Liver (tissue), 9 donors: Measurements from ENCODE around the gene RNF217. TPM values are rescaled to one million over a fixed set of nuclear protein-coding genes. Genes with fewer than 3 reads are reported as not detected.

Source experiments
- DNase-seq: peaks from one replicate; pipeline ENCODE4 v3.0.0-alpha.2; 2017; ENCODE audit warnings: low spot score
- H3K27ac ChIP-seq, 2 donors: one replicate each; pipeline ENCODE4 v1.7.0; 2013; ENCODE audit warnings: inconsistent platforms in 2 of 2, low read length in 2 of 2, control low read depth in 1 of 2, low read depth in 1 of 2, mild to moderate bottlenecking in 1 of 2
- H3K27me3 ChIP-seq, 4 donors: one replicate each; pipeline versions ENCODE4 v1.6.1 to v1.7.0; 2013; ENCODE audit warnings: low read length in 3 of 4, inconsistent platforms in 1 of 4, mild to moderate bottlenecking in 1 of 4, moderate library complexity in 1 of 4; ENCODE audit not compliant: control insufficient read depth in 4 of 4, insufficient read depth in 4 of 4
- H3K36me3 ChIP-seq, 4 donors: one replicate each; pipeline versions ENCODE4 v1.6.1 to v1.7.0; 2013; ENCODE audit warnings: low read length in 3 of 4, mild to moderate bottlenecking in 3 of 4, low read depth in 1 of 4, moderate library complexity in 1 of 4; ENCODE audit not compliant: control insufficient read depth in 4 of 4, insufficient read depth in 3 of 4
- H3K4me1 ChIP-seq, 4 donors: one replicate each; pipeline versions ENCODE4 v1.6.1 to v1.7.0; 2013; ENCODE audit warnings: low read length in 3 of 4, mild to moderate bottlenecking in 3 of 4, moderate library complexity in 1 of 4; ENCODE audit not compliant: control insufficient read depth in 4 of 4, insufficient read depth in 4 of 4
- H3K4me3 ChIP-seq, 3 donors: one replicate each; pipeline versions ENCODE4 v1.6.1 to v1.7.0; 2013; ENCODE audit warnings: low read length in 3 of 3, control low read depth in 1 of 3, low read depth in 1 of 3, mild to moderate bottlenecking in 1 of 3
- H3K9ac ChIP-seq, 2 donors: one replicate each; pipeline ENCODE4 v1.7.0; 2013; ENCODE audit warnings: low read length in 2 of 2, mild to moderate bottlenecking in 2 of 2, moderate library complexity in 2 of 2, control low read depth in 1 of 2, low read depth in 1 of 2
- H3K9me3 ChIP-seq, 4 donors: one replicate each; pipeline versions ENCODE4 v1.6.1 to v1.7.0; 2013; ENCODE audit warnings: low read length in 3 of 4; ENCODE audit not compliant: control insufficient read depth in 4 of 4
- EGR1 ChIP-seq, 2 donors: IDR thresholded peaks; 2 replicates each; pipeline ENCODE4 v1.6.1; 2016 to 2018; ENCODE audit warnings: antibody characterized with exemption in 2 of 2, low read depth in 2 of 2
- FOXA1 ChIP-seq: IDR thresholded peaks from 2 replicates; pipeline ENCODE4 v1.6.1; 2016; ENCODE audit warnings: antibody characterized with exemption
- FOXA2 ChIP-seq: IDR thresholded peaks from 2 replicates; pipeline ENCODE4 v1.6.1; 2016; ENCODE audit warnings: antibody characterized with exemption
- GABPA ChIP-seq, 2 donors: IDR thresholded peaks in 1 of 2; conservative IDR thresholded peaks in 1 of 2; 2 replicates each; pipeline ENCODE4 v1.6.1; 2016; ENCODE audit warnings: antibody characterized with exemption in 2 of 2, mild to moderate bottlenecking in 1 of 2, moderate library complexity in 1 of 2
- HNF4A ChIP-seq, 2 donors: conservative IDR thresholded peaks; 2 replicates each; pipeline ENCODE4 v1.6.1; 2016; ENCODE audit warnings: antibody characterized with exemption in 2 of 2, mild to moderate bottlenecking in 2 of 2
- HNF4G ChIP-seq: IDR thresholded peaks from 2 replicates; pipeline ENCODE4 v1.6.1; 2016; ENCODE audit warnings: antibody characterized with exemption
- RAD21 ChIP-seq, 2 donors: IDR thresholded peaks; 2 replicates each; pipeline ENCODE4 v1.6.1; 2016; ENCODE audit warnings: antibody characterized with exemption in 2 of 2, mild to moderate bottlenecking in 2 of 2
- RXRA ChIP-seq, 2 donors: IDR thresholded peaks; 2 replicates each; pipeline ENCODE4 v1.6.1; 2017 to 2018; ENCODE audit warnings: antibody characterized with exemption in 2 of 2, mild to moderate bottlenecking in 1 of 2
- SP1 ChIP-seq: IDR thresholded peaks from 2 replicates; pipeline ENCODE4 v1.6.1; 2018; ENCODE audit warnings: antibody characterized with exemption, mild to moderate bottlenecking
- TAF1 ChIP-seq: conservative IDR thresholded peaks from 2 replicates; pipeline ENCODE4 v1.6.1; 2016; ENCODE audit warnings: antibody characterized with exemption, mild to moderate bottlenecking
- WGBS: extraction: QIAGEN DNeasy Blood & Tissue Kit; methylation state at CpG from one replicate; pipeline ENCODE4 v1.1.7; 2013; 5-methylcytosine and 5-hydroxymethylcytosine counted together
- polyA plus RNA-seq, 2 donors: library from polyadenylated mRNA; stranded (reverse) in 1 of 2; unstranded in 1 of 2; fragments of 200-250 nt in 1 of 2; fragments of >200 nt in 1 of 2; fragmentation: Nextera tagmentation in 1 of 2; extraction: Ambion mirVana in 1 of 2; gene quantifications; one replicate each; pipeline versions ENCODE4 v1.2.1 to v1.2.3, GENCODE V29; 2013 to 2015
- total RNA-seq, 2 donors: library from RNA; depleted of rRNA; stranded (reverse); fragments of >200 nt; gene quantifications; one replicate each; pipeline ENCODE4 v1.2.3, GENCODE V29; 2014
- TF ChIP-seq, protein P1 (sequence below): IDR thresholded peaks from 2 replicates; pipeline ENCODE4 v1.6.1; 2016; ENCODE audit warnings: antibody characterized with exemption
- TF ChIP-seq, protein P2 (sequence below): IDR thresholded peaks from 2 replicates; pipeline ENCODE4 v1.6.1; 2016; ENCODE audit warnings: antibody characterized with exemption
- TF ChIP-seq, protein P3 (sequence below): fragments of 150-350 bp; IDR thresholded peaks from 2 replicates; pipeline ENCODE4 v1.5.1; 2017; ENCODE audit warnings: improper control_type of control experiment, low read depth, low read length; ENCODE audit not compliant: missing input control
- TF ChIP-seq, protein P4 (sequence below): IDR thresholded peaks from 2 replicates; pipeline ENCODE4 v1.6.1; 2016; ENCODE audit warnings: antibody characterized with exemption, mild to moderate bottlenecking
- TF ChIP-seq, protein P5 (sequence below): IDR thresholded peaks from 2 replicates; pipeline ENCODE4 v1.6.1; 2016; ENCODE audit warnings: antibody characterized with exemption
- donor health status: healthy.
- donor health status: healthy.
- donor health status: healthy.
- donor health status: healthy.
- donor health status: healthy.

The RNF217 gene
- total and polyA plus RNA-seq, 4 donors: 2.3 to 18.3 (median 4.1) TPM

DNA sequence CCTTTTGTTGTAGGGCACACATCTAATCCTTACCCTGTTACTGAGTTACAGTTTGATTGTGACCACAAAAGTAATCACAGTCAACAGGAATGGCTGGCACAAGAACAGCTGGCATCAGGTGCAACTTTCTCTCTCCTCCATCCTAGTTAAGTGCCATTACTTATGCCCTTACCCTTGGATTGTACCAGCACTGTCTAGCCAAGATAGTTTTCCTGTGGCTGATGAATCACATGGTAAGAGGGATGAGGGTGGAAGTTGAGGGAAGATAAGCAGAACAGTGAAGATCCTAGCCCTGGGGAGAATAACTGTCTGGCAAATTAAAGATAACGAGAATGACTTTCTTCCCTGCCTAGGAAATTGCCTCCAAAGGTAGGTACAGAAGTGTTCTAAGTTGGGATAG lies 42.0 kb downstream of the RNF217 start:
- DNase-seq: no peak
- no peaks in the 10 kb centered on the region for H3K9me3 ChIP-seq
- no peaks in the 10 kb centered on the region for H3K27me3 ChIP-seq
- WGBS: 89% methylated on average over 1 of the region's 1 CpG
- H3K27ac ChIP-seq: no peak overlapping the region
- no peaks in the 10 kb centered on the region for H3K36me3 ChIP-seq
- H3K9ac ChIP-seq: no peak overlapping the region
- no peak overlapping the region for H3K4me3 ChIP-seq
- peaks cover 0 to 2% (median under 1%) of the 10 kb centered on the region in 4 donors for H3K4me1 ChIP-seq
- no peak for TF ChIP-seq HNF4G
- no peak for TF ChIP-seq FOXA1
- no peak for TF ChIP-seq HNF4A (conservative IDR thresholded peaks at IDR 0.05)
- TF ChIP-seq EGR1 (IDR thresholded peaks at IDR 0.05; ENCODE audit: low read depth in 2 of 2): no peak
- TF ChIP-seq GABPA (IDR thresholded peaks at IDR 0.05 in 1 of 2, conservative IDR thresholded peaks at IDR 0.05 in 1 of 2): no peak
- TF ChIP-seq, protein P1, sequence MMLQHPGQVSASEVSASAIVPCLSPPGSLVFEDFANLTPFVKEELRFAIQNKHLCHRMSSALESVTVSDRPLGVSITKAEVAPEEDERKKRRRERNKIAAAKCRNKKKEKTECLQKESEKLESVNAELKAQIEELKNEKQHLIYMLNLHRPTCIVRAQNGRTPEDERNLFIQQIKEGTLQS: no peak
- no peak for TF ChIP-seq TAF1
- no peak for TF ChIP-seq RXRA (IDR thresholded peaks at IDR 0.05)
- TF ChIP-seq, protein P2, sequence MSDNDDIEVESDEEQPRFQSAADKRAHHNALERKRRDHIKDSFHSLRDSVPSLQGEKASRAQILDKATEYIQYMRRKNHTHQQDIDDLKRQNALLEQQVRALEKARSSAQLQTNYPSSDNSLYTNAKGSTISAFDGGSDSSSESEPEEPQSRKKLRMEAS: no peak
- TF ChIP-seq RAD21 (IDR thresholded peaks at IDR 0.05): no peak
- TF ChIP-seq FOXA2: no peak
- TF ChIP-seq, protein P3, sequence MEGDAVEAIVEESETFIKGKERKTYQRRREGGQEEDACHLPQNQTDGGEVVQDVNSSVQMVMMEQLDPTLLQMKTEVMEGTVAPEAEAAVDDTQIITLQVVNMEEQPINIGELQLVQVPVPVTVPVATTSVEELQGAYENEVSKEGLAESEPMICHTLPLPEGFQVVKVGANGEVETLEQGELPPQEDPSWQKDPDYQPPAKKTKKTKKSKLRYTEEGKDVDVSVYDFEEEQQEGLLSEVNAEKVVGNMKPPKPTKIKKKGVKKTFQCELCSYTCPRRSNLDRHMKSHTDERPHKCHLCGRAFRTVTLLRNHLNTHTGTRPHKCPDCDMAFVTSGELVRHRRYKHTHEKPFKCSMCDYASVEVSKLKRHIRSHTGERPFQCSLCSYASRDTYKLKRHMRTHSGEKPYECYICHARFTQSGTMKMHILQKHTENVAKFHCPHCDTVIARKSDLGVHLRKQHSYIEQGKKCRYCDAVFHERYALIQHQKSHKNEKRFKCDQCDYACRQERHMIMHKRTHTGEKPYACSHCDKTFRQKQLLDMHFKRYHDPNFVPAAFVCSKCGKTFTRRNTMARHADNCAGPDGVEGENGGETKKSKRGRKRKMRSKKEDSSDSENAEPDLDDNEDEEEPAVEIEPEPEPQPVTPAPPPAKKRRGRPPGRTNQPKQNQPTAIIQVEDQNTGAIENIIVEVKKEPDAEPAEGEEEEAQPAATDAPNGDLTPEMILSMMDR: no peak
- TF ChIP-seq, protein P4, sequence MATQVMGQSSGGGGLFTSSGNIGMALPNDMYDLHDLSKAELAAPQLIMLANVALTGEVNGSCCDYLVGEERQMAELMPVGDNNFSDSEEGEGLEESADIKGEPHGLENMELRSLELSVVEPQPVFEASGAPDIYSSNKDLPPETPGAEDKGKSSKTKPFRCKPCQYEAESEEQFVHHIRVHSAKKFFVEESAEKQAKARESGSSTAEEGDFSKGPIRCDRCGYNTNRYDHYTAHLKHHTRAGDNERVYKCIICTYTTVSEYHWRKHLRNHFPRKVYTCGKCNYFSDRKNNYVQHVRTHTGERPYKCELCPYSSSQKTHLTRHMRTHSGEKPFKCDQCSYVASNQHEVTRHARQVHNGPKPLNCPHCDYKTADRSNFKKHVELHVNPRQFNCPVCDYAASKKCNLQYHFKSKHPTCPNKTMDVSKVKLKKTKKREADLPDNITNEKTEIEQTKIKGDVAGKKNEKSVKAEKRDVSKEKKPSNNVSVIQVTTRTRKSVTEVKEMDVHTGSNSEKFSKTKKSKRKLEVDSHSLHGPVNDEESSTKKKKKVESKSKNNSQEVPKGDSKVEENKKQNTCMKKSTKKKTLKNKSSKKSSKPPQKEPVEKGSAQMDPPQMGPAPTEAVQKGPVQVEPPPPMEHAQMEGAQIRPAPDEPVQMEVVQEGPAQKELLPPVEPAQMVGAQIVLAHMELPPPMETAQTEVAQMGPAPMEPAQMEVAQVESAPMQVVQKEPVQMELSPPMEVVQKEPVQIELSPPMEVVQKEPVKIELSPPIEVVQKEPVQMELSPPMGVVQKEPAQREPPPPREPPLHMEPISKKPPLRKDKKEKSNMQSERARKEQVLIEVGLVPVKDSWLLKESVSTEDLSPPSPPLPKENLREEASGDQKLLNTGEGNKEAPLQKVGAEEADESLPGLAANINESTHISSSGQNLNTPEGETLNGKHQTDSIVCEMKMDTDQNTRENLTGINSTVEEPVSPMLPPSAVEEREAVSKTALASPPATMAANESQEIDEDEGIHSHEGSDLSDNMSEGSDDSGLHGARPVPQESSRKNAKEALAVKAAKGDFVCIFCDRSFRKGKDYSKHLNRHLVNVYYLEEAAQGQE: no peak
- TF ChIP-seq, protein P5, sequence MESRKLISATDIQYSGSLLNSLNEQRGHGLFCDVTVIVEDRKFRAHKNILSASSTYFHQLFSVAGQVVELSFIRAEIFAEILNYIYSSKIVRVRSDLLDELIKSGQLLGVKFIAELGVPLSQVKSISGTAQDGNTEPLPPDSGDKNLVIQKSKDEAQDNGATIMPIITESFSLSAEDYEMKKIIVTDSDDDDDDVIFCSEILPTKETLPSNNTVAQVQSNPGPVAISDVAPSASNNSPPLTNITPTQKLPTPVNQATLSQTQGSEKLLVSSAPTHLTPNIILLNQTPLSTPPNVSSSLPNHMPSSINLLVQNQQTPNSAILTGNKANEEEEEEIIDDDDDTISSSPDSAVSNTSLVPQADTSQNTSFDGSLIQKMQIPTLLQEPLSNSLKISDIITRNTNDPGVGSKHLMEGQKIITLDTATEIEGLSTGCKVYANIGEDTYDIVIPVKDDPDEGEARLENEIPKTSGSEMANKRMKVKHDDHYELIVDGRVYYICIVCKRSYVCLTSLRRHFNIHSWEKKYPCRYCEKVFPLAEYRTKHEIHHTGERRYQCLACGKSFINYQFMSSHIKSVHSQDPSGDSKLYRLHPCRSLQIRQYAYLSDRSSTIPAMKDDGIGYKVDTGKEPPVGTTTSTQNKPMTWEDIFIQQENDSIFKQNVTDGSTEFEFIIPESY: no peak
- no peak for TF ChIP-seq SP1
